GM21528 (cell line): Measurements from ENCODE around the gene HMX1.

ENCODE experiments used
- ATAC-seq: cut with Tn5 transposase; IDR thresholded peaks from one replicate; pipeline ENCODE4 v1.9.1; 2021; ENCODE audit warnings: mild to moderate bottlenecking, moderate library complexity; ENCODE audit not compliant: unreplicated experiment, low FRiP score

HMX1 gene

GRCh38 chr4:8869898-8870646, 1.6 kb downstream of the HMX1 start:
- ATAC-seq = no peak

- no peak for ATAC-seq
Observed at GRCh38 chr4:8869002-8869897, 2.4 kb downstream of the HMX1 start.

GRCh38 chr4:8868321-8869001, 3.2 kb downstream of the HMX1 start:
- no peak for ATAC-seq

- ATAC-seq = no peak
Observed at GRCh38 chr4:8867624-8868320, 3.9 kb downstream of the HMX1 start.

- no peak for ATAC-seq
Observed at GRCh38 chr4:8866828-8867623, 4.6 kb downstream of the HMX1 start.

- no peak for ATAC-seq
Observed at GRCh38 chr4:8866421-8866820, 5.2 kb downstream of the HMX1 start.

- no peak for ATAC-seq
Observed at GRCh38 chr4:8865681-8866310, 5.8 kb downstream of the HMX1 start.

- no peak for ATAC-seq
Observed at GRCh38 chr4:8864912-8865680, 6.5 kb downstream of the HMX1 start.

- ATAC-seq = no peak
Observed at GRCh38 chr4:8863686-8864682, 7.7 kb downstream of the HMX1 start.

- ATAC-seq = no peak
Observed at GRCh38 chr4:8862800-8863685, 8.6 kb downstream of the HMX1 start.

- ATAC-seq = no peak
Observed at GRCh38 chr4:8862334-8862733, 9.3 kb downstream of the HMX1 start.

GRCh38 chr4:8861576-8862295, 9.9 kb downstream of the HMX1 start:
- no peak for ATAC-seq

GRCh38 chr4:8860892-8861575, 10.6 kb downstream of the HMX1 start:
- ATAC-seq = no peak

GRCh38 chr4:8860096-8860891, 11.3 kb downstream of the HMX1 start:
- ATAC-seq = no peak
